Caco-2 (cell line): ENCODE measurements around the gene KREMEN1. TPM values are rescaled to one million over a fixed set of nuclear protein-coding genes. Genes with fewer than 3 reads are reported as not detected.

Source experiments
- BruUV-seq: library from RNA; stranded (reverse); fragments of 400-500 nt; replicated peaks from 2 replicates; lab custom pipeline; 2021; lab: Mats Ljungman, UMichigan
- CTCF ChIA-PET: fragments of 300-600 bp; sonication (Branson Sonifier 250); formaldehyde crosslinking; loops from one replicate; lab custom pipeline; 2022; ENCODE audit warnings: antibody characterized with exemption; lab: Charles Lee
- POLR2A ChIA-PET: fragments of 300-600 bp; sonication (Branson Sonifier 250); formaldehyde crosslinking; loops from one replicate; lab custom pipeline; 2022; ENCODE audit warnings: antibody characterized with exemption; lab: Charles Lee
- DNase-seq, 2 experiments: peaks; one replicate each; pipeline versions ENCODE4 v3.0.0 to v3.0.0-alpha.2; 2020 to 2022
- H3K27me3 ChIP-seq: replicated peaks from 2 replicates; pipeline ENCODE4 v1.6.0; 2011; ENCODE audit warnings: low read length; ENCODE audit not compliant: control insufficient read depth, insufficient read depth
- H3K36me3 ChIP-seq: 2 replicates; pipeline ENCODE4 v1.5.1; 2011; ENCODE audit warnings: low read length; ENCODE audit not compliant: control insufficient read depth, insufficient read depth
- H3K4me1 ChIP-seq: fragments of 250-450 bp; sonication (Bioruptor Pico); 2 replicates; pipeline ENCODE4 v1.5.1; 2020; ENCODE audit warnings: mild to moderate bottlenecking
- H3K4me3 ChIP-seq: 2 replicates; pipeline ENCODE4 v1.5.1; 2011; ENCODE audit warnings: low read depth, mild to moderate bottlenecking, control low read depth, low read length
- H3K9me3 ChIP-seq: fragments of 250-450 bp; sonication (Bioruptor Pico); 2 replicates; pipeline ENCODE4 v1.5.1; 2020; ENCODE audit warnings: mild to moderate bottlenecking, moderate library complexity
- H3K27ac Mint-ChIP-seq: one replicate; pipeline ENCODE4 v1.8.0; 2022; ENCODE audit warnings: mixed read lengths; ENCODE audit not compliant: unreplicated experiment
- H3K27me3 Mint-ChIP-seq: one replicate; pipeline ENCODE4 v1.8.0; 2022; ENCODE audit warnings: mixed read lengths; ENCODE audit not compliant: insufficient read depth, unreplicated experiment
- H3K36me3 Mint-ChIP-seq: one replicate; pipeline ENCODE4 v1.8.0; 2022; ENCODE audit warnings: mild to moderate bottlenecking, mixed read lengths; ENCODE audit not compliant: insufficient read depth, unreplicated experiment
- H3K4me1 Mint-ChIP-seq: one replicate; pipeline ENCODE4 v1.8.0; 2022; ENCODE audit warnings: low read depth, mixed read lengths; ENCODE audit not compliant: unreplicated experiment
- H3K4me3 Mint-ChIP-seq: one replicate; pipeline ENCODE4 v1.8.0; 2022; ENCODE audit warnings: mild to moderate bottlenecking, moderate library complexity, mixed read lengths; ENCODE audit not compliant: unreplicated experiment
- H3K9me3 Mint-ChIP-seq: one replicate; pipeline ENCODE4 v1.8.0; 2022; ENCODE audit warnings: mixed read lengths; ENCODE audit not compliant: unreplicated experiment
- CTCF ChIP-seq, 2 experiments: fragments of 200-600 bp in 1 of 2; IDR thresholded peaks; 1 replicate in 1 of 2; 2 replicates in 1 of 2; pipeline versions ENCODE4 v1.5.1 to v1.8.0; 2011 to 2022; ENCODE audit warnings: antibody characterized with exemption in 1 of 2, control low read depth in 1 of 2, inconsistent platforms in 1 of 2, low read depth in 1 of 2, low read length in 1 of 2, mild to moderate bottlenecking in 1 of 2, moderate library complexity in 1 of 2; ENCODE audit not compliant: insufficient read depth in 1 of 2, severe bottlenecking in 1 of 2, unreplicated experiment in 1 of 2
- intact Hi-C: fragments of 100-400 bp; cut with micrococcal nuclease; formaldehyde crosslinking; loops from one replicate; pipeline ENCODE4 v1.10.0; 2022; ENCODE audit not compliant: unreplicated experiment
- total RNA-seq: library from RNA; stranded (reverse); gene quantifications from 2 replicates; pipeline ENCODE4 v1.2.3, GENCODE V29; 2022

The KREMEN1 gene
- total RNA-seq, 1 experiment from 2014 or later, result 29.7 TPM

GRCh38 chr22:29122041-29122440 lies 49.2 kb downstream of the KREMEN1 start:
- Mint-ChIP-seq H3K4me3 (no peak overlapping the region), H3K9me3 (peaks cover 10% of the 10 kb centered on the region), H3K27me3 (no peaks in the 10 kb centered on the region), H3K36me3 (peaks cover 6% of the 10 kb centered on the region), H3K27ac (no peak overlapping the region), H3K4me1 (peaks cover 7% of the 10 kb centered on the region)
- intact Hi-C loops, result no loop called here
- no peaks in the 10 kb centered on the region for H3K9me3 ChIP-seq
- peaks cover 8% of the 10 kb centered on the region; the same call in 1 of the 2 replicates for H3K4me1 ChIP-seq
- no peaks in the 10 kb centered on the region; the same call in 1 of the 2 replicates for H3K36me3 ChIP-seq
- H3K4me3 ChIP-seq, result no peak overlapping the region
- CTCF ChIA-PET, result no interaction called here
- H3K27me3 ChIP-seq, result no peaks in the 10 kb centered on the region; the same call in 1 of the 2 replicates
- no peak for DNase-seq
- TF ChIP-seq CTCF (IDR thresholded peaks at IDR 0.05; ENCODE audit: insufficient read depth in 1 of 2, low read depth in 1 of 2, low read length in 1 of 2, severe bottlenecking in 1 of 2, unreplicated experiment in 1 of 2), result no peak
- BruUV-seq, result no TSS peak
- POLR2A ChIA-PET, result interaction anchor here (0.6 kb wide), 1 partner anchor 28 kb away, joined by 4 read pairs; no protein-coding TSS in a partner anchor

- ChIA-PET CTCF (interaction anchor here (0.6 kb wide), 1 partner anchor 1274 kb away, joined by 3 read pairs; no protein-coding TSS in a partner anchor), POLR2A (no interaction called here)
- no peaks in the 10 kb centered on the region for H3K4me1 Mint-ChIP-seq
- no peak overlapping the region for H3K27ac Mint-ChIP-seq
- Histone ChIP-seq H3K4me1 (no peaks in the 10 kb centered on the region), H3K27me3 (no peaks in the 10 kb centered on the region; the same call in 1 of the 2 replicates), H3K9me3 (no peaks in the 10 kb centered on the region), H3K4me3 (no peak overlapping the region), H3K36me3 (no peaks in the 10 kb centered on the region; the same call in 1 of the 2 replicates)
- intact Hi-C loops, result no loop called here
- peaks cover 1% of the 10 kb centered on the region for H3K36me3 Mint-ChIP-seq
- no peak for DNase-seq
- TF ChIP-seq CTCF (IDR thresholded peaks at IDR 0.05; ENCODE audit: insufficient read depth in 1 of 2, low read depth in 1 of 2, low read length in 1 of 2, severe bottlenecking in 1 of 2, unreplicated experiment in 1 of 2), result no peak
- H3K4me3 Mint-ChIP-seq, result no peak overlapping the region
- no TSS peak for BruUV-seq
- H3K9me3 Mint-ChIP-seq, result peaks cover 4% of the 10 kb centered on the region
- H3K27me3 Mint-ChIP-seq, result no peaks in the 10 kb centered on the region
Measured at GRCh38 chr22:29124777-29125442, 52.1 kb downstream of the KREMEN1 start.

- Mint-ChIP-seq H3K27me3 (no peaks in the 10 kb centered on the region), H3K4me3 (no peak overlapping the region), H3K9me3 (no peaks in the 10 kb centered on the region), H3K36me3 (no peaks in the 10 kb centered on the region), H3K4me1 (no peaks in the 10 kb centered on the region), H3K27ac (no peak overlapping the region)
- Histone ChIP-seq H3K4me3 (no peak overlapping the region), H3K27me3 (no peaks in the 10 kb centered on the region; the same call in 1 of the 2 replicates), H3K36me3 (no peaks in the 10 kb centered on the region; the same call in 1 of the 2 replicates), H3K4me1 (no peaks in the 10 kb centered on the region), H3K9me3 (no peaks in the 10 kb centered on the region)
- no peak for DNase-seq
- TF ChIP-seq CTCF (IDR thresholded peaks at IDR 0.05; ENCODE audit: insufficient read depth in 1 of 2, low read depth in 1 of 2, low read length in 1 of 2, severe bottlenecking in 1 of 2, unreplicated experiment in 1 of 2), result no peak
- ChIA-PET CTCF (interaction anchor here (0.6 kb wide), 1 partner anchor 1274 kb away, joined by 3 read pairs; no protein-coding TSS in a partner anchor), POLR2A (no interaction called here)
- intact Hi-C loops, result no loop called here
- BruUV-seq, result no TSS peak
Measured at GRCh38 chr22:29125443-29125778, 52.6 kb downstream of the KREMEN1 start.
